Measurements from ENCODE around the gene DOCK10. TPM values are rescaled to one million over a fixed set of nuclear protein-coding genes. Genes with fewer than 3 reads are reported as not detected.
A peak's percentile ranks its signal among the peaks of the same experiment; 100 is the strongest.

Gene DOCK10
- total RNA-seq, 1 experiment from 2014 or later = 5.8 TPM

DNA sequence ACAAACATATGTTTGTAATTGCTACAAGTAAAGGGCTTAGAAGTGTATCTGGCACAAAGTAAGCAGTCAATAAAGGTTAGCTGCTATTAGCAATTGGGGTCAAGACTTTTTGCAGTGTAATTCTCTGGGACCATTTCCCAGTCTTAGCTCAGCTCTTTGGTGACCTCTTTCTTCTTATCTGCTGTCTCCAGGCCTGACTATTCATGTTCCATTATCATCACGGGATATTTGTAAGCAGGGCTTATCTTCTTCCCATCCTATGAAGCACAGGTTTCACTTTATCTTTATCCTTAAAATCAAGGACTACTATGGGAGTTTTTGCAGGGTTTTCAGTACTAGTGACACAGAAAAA, 131.7 kb downstream of the DOCK10 start:
- no peaks in the 10 kb centered on the region for H3K27me3 ChIP-seq (ENCODE audit: control insufficient read depth, insufficient read depth, low read length)
- no peaks in the 10 kb centered on the region for H3K36me3 ChIP-seq (ENCODE audit: control insufficient read depth, insufficient read depth, low read length)
- H3K9me3 ChIP-seq (ENCODE audit: control insufficient read depth, insufficient read depth, low read depth, low read length) = no peaks in the 10 kb centered on the region
- intact Hi-C loops (cut with micrococcal nuclease; ENCODE audit: unreplicated experiment) (no loop called here), in situ Hi-C loops (cut with HindIII; ENCODE audit: low pct_unique_long_range_greater_than_20kb, low sequenced_read_pairs) (no loop called here)
- no peaks in the 10 kb centered on the region for H3K4me1 ChIP-seq (ENCODE audit: control insufficient read depth, insufficient read depth, low read length)
- ChIA-PET CTCF (no interaction called here), POLR2A (interaction anchor here (0.6 kb wide), 1 partner anchor 12 kb away, joined by 3 read pairs; no protein-coding TSS in a partner anchor)
- no peak overlapping the region for H3K27ac ChIP-seq (ENCODE audit: low read length)
- TF ChIP-seq SIN3A (IDR thresholded peaks at IDR 0.05; ENCODE audit: borderline replicate concordance, insufficient read depth, low read depth, low read length) = no peak
- TF ChIP-seq, protein P1, sequence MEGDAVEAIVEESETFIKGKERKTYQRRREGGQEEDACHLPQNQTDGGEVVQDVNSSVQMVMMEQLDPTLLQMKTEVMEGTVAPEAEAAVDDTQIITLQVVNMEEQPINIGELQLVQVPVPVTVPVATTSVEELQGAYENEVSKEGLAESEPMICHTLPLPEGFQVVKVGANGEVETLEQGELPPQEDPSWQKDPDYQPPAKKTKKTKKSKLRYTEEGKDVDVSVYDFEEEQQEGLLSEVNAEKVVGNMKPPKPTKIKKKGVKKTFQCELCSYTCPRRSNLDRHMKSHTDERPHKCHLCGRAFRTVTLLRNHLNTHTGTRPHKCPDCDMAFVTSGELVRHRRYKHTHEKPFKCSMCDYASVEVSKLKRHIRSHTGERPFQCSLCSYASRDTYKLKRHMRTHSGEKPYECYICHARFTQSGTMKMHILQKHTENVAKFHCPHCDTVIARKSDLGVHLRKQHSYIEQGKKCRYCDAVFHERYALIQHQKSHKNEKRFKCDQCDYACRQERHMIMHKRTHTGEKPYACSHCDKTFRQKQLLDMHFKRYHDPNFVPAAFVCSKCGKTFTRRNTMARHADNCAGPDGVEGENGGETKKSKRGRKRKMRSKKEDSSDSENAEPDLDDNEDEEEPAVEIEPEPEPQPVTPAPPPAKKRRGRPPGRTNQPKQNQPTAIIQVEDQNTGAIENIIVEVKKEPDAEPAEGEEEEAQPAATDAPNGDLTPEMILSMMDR (IDR thresholded peaks at IDR 0.05) = no peak
- TF ChIP-seq POLR2AphosphoS5 (IDR thresholded peaks at IDR 0.05; ENCODE audit: low read depth, low read length) = no peak
- TF ChIP-seq TCF7L2 (IDR thresholded peaks at IDR 0.05; ENCODE audit: low read depth, low read length) = no peak
- TF ChIP-seq, protein P2, sequence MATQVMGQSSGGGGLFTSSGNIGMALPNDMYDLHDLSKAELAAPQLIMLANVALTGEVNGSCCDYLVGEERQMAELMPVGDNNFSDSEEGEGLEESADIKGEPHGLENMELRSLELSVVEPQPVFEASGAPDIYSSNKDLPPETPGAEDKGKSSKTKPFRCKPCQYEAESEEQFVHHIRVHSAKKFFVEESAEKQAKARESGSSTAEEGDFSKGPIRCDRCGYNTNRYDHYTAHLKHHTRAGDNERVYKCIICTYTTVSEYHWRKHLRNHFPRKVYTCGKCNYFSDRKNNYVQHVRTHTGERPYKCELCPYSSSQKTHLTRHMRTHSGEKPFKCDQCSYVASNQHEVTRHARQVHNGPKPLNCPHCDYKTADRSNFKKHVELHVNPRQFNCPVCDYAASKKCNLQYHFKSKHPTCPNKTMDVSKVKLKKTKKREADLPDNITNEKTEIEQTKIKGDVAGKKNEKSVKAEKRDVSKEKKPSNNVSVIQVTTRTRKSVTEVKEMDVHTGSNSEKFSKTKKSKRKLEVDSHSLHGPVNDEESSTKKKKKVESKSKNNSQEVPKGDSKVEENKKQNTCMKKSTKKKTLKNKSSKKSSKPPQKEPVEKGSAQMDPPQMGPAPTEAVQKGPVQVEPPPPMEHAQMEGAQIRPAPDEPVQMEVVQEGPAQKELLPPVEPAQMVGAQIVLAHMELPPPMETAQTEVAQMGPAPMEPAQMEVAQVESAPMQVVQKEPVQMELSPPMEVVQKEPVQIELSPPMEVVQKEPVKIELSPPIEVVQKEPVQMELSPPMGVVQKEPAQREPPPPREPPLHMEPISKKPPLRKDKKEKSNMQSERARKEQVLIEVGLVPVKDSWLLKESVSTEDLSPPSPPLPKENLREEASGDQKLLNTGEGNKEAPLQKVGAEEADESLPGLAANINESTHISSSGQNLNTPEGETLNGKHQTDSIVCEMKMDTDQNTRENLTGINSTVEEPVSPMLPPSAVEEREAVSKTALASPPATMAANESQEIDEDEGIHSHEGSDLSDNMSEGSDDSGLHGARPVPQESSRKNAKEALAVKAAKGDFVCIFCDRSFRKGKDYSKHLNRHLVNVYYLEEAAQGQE (IDR thresholded peaks at IDR 0.05; ENCODE audit: insufficient read depth in 1 of 2, low read depth in 2 of 2, low read length in 1 of 2) = no peak
- BruUV-seq (replicated peaks) = no TSS peak
- no peak overlapping the region for H3K4me3 ChIP-seq (ENCODE audit: low read depth in 2 of 2, low read length in 2 of 2)
- no peak for ATAC-seq
- no peak for DNase-seq (ENCODE audit: low read depth, low spot score)

DNA sequence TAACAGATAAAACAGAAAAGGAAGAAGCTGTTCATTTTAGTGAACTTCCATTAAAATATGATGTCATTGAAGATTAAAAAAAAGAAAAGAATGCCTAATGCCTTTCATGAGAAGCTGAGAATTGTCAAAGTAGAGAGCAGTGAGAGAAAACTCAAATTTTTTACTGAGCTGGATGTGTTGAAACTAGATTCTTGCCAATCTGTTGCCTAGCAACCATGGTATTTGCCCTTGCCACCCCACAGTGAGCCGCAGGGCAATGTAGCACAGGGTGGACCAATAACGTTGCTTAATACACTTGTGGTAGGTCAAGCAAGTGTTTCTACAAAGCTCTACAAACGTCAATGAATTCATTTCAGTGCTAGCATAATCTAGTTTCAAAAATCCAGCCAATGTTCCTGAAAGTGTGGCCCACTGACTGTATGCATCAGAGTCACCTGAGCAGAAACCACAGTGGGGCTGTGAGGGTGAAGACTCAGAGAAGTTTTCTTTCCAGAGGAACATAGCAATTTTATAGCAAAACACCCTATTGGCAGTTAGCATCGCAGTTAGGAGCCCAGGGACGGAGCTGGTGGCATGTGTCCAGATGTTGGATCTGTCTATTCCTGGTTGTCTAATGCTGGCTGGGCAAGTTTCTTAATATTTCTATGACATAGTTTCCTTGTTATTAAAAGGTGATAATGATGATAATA, 132.2 kb downstream of the DOCK10 start:
- no peaks in the 10 kb centered on the region for H3K27me3 ChIP-seq (ENCODE audit: control insufficient read depth, insufficient read depth, low read length)
- TF ChIP-seq SIN3A (IDR thresholded peaks at IDR 0.05; ENCODE audit: borderline replicate concordance, insufficient read depth, low read depth, low read length) (no peak), TCF7L2 (IDR thresholded peaks at IDR 0.05; ENCODE audit: low read depth, low read length) (no peak), POLR2AphosphoS5 (IDR thresholded peaks at IDR 0.05; ENCODE audit: low read depth, low read length) (no peak)
- TF ChIP-seq, protein P1 (IDR thresholded peaks at IDR 0.05) = no peak
- TF ChIP-seq, protein P2 (IDR thresholded peaks at IDR 0.05; ENCODE audit: insufficient read depth in 1 of 2, low read depth in 2 of 2, low read length in 1 of 2) = no peak
- no peaks in the 10 kb centered on the region for H3K36me3 ChIP-seq (ENCODE audit: control insufficient read depth, insufficient read depth, low read length)
- no peak overlapping the region for H3K4me3 ChIP-seq (ENCODE audit: low read depth in 2 of 2, low read length in 2 of 2)
- intact Hi-C loops (cut with micrococcal nuclease; ENCODE audit: unreplicated experiment) = no loop called here
- POLR2A ChIA-PET = interaction anchor here (0.6 kb wide), 1 partner anchor 13 kb away, joined by 3 read pairs; no protein-coding TSS in a partner anchor
- BruUV-seq (replicated peaks) = no TSS peak
- in situ Hi-C loops (cut with HindIII; ENCODE audit: low pct_unique_long_range_greater_than_20kb, low sequenced_read_pairs) = no loop called here
- CTCF ChIA-PET = no interaction called here
- no peak overlapping the region for H3K27ac ChIP-seq (ENCODE audit: low read length)
- H3K9me3 ChIP-seq (ENCODE audit: control insufficient read depth, insufficient read depth, low read depth, low read length) = no peaks in the 10 kb centered on the region
- no peaks in the 10 kb centered on the region for H3K4me1 ChIP-seq (ENCODE audit: control insufficient read depth, insufficient read depth, low read length)
- peak; percentile 48; the same call in 1 of the 2 replicates for ATAC-seq
- DNase-seq (ENCODE audit: low read depth, low spot score) = no peak

Measured in Panc1 (cell line).